Endometrial microvascular endothelial cells (primary cell): ENCODE results near the gene KAT6B. TPM values are rescaled to one million over a fixed set of nuclear protein-coding genes. Genes with fewer than 3 reads are reported as not detected.

Experiments
- in situ Hi-C: cut with HindIII; loops from 2 replicates; pipeline ENCODE4 v1.10.0; 2017; ENCODE audit warnings: low sequenced_read_pairs, low pct_unique_long_range_greater_than_20kb; ENCODE audit errors: inconsistent ontology term
- total RNA-seq: library from RNA; depleted of rRNA; stranded (reverse); fragments of >200 nt; gene quantifications from one replicate; pipeline ENCODE4 v1.2.3, GENCODE V29; 2015; ENCODE audit errors: inconsistent ontology term

KAT6B gene
- total RNA-seq, 1 donor from 2014 or later, result 6.5 TPM

GRCh38 chr10:74963549-74963948, 137.1 kb downstream of the KAT6B start:
- in situ Hi-C loops, result no loop called here

- in situ Hi-C loops, result no loop called here
Observed at GRCh38 chr10:74967911-74968666, 141.7 kb downstream of the KAT6B start.

GRCh38 chr10:74968667-74969061, 142.3 kb downstream of the KAT6B start:
- in situ Hi-C loops, result no loop called here

DNA sequence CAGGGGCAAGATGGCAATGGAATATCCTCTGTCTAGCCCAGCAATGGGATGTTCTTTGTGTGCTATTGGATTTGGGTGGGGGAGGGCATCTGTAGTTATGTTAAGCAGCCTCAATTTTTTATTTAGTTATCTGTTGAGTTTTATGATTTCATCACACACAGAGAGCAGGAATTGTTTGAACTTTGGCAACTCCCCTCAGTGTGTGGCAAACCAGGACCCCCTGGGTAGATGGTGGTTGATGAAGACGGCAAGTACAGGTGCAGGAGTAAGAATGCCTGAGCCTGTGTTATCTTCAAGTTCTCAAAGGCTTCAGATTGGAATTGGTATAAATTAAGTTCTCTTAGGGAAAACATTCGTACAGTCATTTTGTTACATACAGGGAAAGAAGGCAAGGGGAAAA, 142.7 kb downstream of the KAT6B start:
- in situ Hi-C loops, result no loop called here

DNA sequence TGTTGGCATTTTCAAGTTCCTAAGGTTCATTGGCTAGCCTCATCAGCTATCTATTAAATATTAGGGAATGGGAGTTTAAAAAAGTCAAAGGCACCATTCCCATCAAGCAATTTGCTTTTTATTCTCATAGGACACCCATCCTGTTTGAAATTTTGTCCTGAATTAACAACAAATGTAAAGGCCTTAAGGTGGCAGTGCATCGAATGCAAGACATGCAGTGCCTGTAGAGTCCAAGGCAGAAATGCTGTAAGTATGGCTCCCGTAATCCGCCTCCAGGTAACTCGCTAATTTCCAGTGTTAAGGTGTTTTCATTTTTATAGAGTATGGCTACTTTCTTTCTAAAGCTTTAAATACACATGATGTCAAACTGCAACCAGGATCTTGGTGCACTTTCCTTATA, 143.1 kb downstream of the KAT6B start:
- in situ Hi-C loops, result no loop called here

GRCh38 chr10:74973741-74974392, 147.5 kb downstream of the KAT6B start:
- in situ Hi-C loops, result no loop called here

- in situ Hi-C loops, result no loop called here
Observed at GRCh38 chr10:74975758-74976157, 149.4 kb downstream of the KAT6B start.

DNA sequence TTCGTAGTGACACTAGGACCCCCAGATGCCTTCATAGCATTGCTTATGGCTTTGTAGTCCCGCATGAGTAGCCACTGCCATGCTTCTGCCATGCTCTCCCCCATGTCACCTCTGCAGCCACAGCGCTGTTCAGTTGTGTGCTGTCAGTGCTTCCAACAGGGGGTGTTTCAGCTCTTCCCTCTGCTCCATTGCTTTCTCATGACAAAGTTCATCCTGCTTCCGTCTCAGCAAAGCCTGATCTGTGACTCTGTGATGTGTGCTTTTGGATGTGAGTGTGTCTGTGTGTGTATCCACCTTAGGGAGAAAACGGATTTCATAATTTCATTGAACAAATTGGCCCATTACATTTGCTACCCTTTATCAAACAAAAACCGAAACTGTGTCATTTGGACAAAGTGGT, 150.2 kb downstream of the KAT6B start:
- in situ Hi-C loops, result no loop called here

DNA sequence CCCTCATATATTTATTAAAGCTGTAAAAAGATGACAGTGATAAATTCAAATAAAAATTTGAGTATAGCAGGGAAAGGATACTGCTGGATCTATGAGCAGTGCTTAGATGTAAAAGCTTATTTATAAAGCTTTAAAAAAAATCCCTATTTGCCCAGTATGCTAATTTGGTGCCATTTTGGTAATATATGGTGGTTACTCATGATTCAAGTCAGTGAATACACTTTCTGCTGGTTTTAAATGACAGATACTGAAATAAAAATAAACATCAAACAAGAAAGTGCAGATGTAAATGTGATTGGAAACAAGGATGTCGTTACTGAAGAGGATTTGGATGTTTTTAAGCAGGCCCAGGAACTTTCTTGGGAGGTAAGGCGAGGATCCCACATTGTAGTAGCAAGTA, 150.7 kb downstream of the KAT6B start:
- in situ Hi-C loops, result no loop called here

DNA sequence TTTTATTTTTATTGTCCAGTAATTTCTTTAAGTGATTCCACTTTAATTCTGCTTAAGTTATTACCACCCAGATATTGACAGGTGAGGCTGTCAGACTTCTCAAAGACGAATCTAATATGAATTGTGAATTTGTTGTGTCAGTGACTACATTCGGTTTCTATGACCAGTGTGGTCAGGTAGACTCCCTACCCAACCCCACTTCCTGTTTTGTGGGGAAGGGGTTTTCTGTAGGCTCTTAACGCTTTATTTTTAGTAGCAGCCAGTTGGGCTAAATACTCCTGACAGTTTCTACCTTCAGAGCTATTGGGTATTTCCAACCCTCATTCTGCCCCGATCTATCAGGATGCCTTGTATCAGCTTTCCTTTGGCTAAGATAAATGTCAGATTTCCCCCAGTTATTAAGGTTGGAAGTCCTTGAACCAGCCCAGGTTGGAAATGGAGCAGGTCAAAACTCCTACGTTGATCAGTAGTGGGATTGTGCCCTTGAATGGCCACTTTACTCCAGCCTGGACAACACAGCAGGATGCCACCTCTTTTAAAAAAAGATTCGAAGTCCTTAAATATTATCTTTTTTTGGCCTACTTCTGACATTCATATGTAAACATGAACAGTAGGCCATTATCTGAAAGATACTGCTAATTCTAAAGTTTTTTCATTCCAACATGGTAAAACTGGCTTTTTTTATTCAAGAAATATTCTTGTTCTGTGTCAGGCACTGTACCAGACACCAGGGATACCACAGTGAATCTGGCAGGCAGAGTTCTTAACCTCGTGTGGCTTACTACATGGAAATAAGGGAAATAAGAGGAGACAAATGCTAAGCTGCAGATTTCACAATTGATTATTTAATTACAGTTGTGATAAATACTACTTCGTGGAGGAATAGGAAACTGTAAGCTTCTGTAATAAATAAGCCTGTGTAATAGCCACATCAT, 151.8 kb downstream of the KAT6B start:
- in situ Hi-C loops, result no loop called here

DNA sequence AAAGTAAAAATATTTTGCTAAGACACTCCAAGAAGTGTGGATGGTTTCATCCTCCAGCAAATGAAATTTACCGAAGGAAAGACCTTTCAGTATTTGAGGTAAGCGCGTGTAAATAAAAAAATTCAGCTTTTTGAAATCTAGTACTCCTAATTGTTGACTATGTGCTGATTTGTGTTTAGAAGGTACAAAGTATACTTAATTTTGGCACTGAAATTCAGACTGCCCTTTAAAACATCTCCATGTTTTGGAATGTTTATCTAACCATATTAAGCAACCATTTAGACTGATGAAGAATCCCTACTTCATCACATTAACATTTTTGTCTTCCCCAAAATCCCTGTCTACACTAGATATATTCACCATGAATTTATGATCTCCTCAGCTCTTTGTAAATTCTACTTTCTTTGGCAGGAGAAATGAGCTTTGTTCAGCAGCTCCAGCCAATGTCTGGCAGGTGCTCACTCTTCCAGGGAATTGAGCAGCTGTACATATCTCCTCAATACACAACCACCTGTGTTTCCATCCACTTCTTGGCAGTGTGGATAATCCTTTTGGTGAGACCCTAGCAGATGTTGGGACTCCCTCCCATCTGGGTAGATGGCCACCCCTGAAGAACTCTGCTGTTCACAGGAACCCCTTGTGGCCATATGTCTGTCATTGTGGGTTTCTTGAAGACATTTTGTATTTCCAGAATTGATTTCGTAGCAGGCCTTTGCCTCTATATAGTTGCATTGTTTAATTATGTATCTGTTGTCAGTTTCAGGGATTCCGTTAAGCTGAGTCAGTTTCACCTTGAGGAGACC, 155.6 kb downstream of the KAT6B start:
- in situ Hi-C loops, result no loop called here

GRCh38 chr10:74982634-74982982, 156.2 kb downstream of the KAT6B start:
- in situ Hi-C loops, result no loop called here

GRCh38 chr10:74983383-74983782, 157.0 kb downstream of the KAT6B start:
- in situ Hi-C loops, result no loop called here

- in situ Hi-C loops, result no loop called here
Observed at GRCh38 chr10:74987339-74988053, 161.1 kb downstream of the KAT6B start.

DNA sequence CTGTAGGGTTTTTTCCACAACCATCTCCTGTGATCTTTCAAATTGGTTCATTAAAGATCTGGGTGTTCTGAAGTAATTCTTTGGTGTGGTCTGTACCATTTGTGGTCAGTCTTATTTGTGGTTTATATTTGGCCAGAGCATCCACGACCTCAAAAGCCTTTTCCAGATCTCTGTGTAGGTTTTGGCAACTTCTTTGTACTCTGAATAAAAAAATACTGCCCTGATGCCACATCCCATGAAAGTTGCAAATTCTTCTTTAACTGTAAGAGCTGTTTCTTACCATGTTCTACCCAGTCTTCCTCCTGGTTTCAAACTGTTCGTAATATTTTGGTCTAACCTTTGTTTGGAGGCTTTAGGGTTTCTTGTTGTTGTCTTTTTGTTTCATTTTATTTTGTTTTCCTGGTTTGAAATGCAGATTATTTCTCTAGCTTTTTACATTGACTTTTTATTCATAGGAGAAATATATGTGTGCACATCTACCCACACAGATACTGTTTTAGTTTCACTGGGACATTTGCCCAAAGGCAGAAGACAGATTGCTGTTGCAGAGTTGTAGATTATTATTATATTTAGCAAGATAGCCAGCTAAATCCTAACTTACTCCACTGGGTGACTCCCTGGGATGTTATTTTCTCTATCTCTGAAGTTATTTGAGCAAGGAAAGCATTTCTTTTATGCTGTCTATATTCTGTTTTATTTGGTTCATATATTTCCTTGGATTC, 161.8 kb downstream of the KAT6B start:
- in situ Hi-C loops, result no loop called here

GRCh38 chr10:74988832-74989561, 162.6 kb downstream of the KAT6B start:
- in situ Hi-C loops, result no loop called here

DNA sequence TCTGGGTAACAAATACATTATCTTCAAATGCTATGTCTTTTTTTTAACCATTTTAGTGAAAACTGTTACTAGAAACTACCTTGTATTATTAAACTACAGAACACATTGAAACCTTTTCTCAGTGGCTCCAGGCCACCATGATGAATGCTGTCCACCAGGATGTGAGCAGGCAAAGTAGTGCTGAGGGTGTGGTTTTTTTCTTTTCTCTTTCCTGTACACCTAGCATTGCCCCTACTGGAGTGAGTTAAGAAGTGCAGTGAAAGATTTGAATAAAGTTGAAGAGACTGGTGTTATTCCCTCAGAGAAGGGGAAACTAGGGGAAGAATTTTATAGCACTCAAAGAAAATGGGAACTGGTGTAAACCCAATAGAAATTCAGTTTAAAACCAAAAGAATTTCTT, 165.0 kb downstream of the KAT6B start:
- in situ Hi-C loops, result no loop called here
